Activated CD4-positive, alpha-beta T cell treated with anti-CD3 and anti-CD28 coated beads, Interleukin-2, Interleukin-4, amounts not matched to agents 100 ng/mL and 50 ng/mL, durations not matched to agents 16 hours and 8 hours (primary cell): ENCODE results near the gene BDKRB1.
"Not testable (repeated sequence)": the region's sequence is repeated elsewhere in the genome, so short reads cannot be mapped to it uniquely, and the experiment has no call there.

Experiments used
- DNase-seq: peaks from one replicate; pipeline ENCODE4 v3.0.0-alpha.2; 2020; ENCODE audit warnings: low spot score

The BDKRB1 gene

DNA sequence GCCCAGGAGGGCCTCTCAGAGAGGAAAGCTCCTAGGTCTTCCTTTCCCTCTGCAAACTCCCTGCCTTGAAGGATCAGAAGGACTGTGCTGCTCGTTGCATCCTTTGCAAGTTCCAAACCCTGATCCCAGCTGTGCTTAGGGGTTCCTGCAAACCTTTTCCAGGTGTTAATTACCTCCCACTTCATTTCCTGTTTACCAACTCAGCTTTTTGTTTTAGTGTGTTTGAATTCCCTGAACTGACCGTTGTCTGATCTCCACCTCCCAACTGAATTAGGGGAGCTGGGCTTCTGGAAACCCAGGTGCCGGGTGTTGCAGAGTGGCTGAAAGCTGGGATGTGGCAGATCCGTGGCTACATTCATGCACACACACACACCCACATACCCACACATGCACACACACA lies 20.6 kb upstream of the BDKRB1 start:
- DNase-seq: no peak

DNA sequence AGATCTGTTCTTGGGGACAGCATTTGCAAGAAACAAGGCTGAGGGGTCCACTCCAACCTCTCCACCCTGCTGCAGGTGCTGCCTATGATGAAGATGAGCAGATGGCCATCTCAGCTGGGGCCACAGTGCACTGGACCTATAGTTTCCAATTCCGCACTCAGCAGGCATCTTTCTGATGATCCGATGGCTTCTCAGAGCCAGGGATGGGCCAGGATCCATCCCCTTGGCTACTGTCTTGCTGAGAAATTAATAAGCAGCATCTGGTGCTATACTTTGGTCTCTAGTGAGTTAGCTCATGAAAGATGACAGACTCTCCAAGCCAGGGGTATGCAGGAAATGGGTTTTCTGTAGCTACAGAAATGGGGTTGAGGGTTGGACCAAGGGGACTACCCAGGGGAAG lies 18.4 kb upstream of the BDKRB1 start:
- no peak for DNase-seq

DNA sequence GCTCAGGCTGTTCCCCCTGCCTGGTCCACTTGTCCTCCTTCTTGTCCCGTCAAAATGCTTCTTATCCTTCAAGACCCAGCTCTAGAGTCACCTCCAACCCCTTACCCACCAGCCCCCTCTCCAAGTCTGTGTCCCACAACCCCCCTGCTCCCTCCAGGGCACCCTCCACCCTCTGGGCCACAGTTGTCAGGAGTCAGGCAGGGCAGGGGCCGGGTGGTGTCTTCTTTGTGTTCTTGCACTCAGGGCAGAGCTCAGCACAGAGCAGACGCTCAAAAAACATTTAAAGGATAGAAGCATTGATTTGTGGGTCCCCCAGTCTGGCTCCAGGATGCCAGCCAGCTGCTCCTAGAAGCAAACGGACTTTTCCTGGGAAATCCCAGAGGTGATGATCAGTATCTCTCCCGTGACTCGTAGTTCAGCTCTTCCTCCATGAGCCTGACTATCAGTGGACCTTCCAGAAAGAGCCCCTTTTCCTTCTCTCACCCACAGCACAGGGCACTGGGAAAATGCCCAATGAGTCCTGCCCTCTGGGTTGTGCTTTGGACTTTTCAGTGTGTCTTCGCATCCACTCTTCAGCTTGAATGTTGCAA lies 17.2 kb upstream of the BDKRB1 start:
- DNase-seq: no peak

GRCh38 chr14:96239711-96240141 lies 16.3 kb upstream of the BDKRB1 start:
- DNase-seq: no peak

DNA sequence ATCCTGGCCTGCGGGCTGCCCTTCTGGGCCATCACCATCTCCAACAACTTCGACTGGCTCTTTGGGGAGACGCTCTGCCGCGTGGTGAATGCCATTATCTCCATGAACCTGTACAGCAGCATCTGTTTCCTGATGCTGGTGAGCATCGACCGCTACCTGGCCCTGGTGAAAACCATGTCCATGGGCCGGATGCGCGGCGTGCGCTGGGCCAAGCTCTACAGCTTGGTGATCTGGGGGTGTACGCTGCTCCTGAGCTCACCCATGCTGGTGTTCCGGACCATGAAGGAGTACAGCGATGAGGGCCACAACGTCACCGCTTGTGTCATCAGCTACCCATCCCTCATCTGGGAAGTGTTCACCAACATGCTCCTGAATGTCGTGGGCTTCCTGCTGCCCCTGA lies 15.4 kb upstream of the BDKRB1 start:
- no peak for DNase-seq

DNA sequence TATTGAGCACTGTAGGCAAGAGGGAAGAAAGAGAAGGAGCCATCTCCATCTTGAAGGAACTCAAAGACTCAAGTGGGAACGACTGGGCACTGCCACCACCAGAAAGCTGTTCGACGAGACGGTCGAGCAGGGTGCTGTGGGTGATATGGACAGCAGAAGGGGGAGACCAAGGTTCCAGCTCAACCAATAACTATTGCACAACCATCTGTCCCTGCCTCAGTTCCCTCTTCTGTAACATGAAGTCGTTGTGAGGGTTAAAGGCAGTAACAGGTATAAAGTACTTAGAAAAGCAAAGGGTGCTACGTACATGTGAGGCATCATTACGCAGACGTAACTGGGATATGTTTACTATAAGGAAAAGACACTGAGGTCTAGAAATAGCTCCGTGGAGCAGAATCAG lies 13.9 kb upstream of the BDKRB1 start:
- DNase-seq: no peak

DNA sequence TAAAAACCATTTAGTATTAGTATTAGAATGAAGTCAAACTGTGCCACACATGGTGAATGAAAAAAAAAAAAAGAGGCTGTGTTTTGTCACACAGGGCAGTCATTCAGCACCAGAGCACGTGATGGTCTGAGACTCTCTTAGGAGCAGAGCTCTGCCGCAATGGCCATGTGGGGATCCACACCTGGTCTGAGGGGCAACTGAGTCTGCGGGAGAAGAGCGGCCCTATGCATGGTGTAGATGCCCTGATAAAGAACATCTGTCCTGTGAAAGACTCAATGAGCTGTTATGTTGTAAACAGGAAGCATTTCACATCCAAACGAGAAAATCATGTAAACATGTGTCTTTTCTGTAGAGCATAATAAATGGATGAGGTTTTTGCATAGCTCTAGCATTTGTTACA lies 12.2 kb upstream of the BDKRB1 start:
- no peak for DNase-seq

GRCh38 chr14:96245074-96245473 lies 10.9 kb upstream of the BDKRB1 start:
- not testable (repeated sequence) for DNase-seq

DNA sequence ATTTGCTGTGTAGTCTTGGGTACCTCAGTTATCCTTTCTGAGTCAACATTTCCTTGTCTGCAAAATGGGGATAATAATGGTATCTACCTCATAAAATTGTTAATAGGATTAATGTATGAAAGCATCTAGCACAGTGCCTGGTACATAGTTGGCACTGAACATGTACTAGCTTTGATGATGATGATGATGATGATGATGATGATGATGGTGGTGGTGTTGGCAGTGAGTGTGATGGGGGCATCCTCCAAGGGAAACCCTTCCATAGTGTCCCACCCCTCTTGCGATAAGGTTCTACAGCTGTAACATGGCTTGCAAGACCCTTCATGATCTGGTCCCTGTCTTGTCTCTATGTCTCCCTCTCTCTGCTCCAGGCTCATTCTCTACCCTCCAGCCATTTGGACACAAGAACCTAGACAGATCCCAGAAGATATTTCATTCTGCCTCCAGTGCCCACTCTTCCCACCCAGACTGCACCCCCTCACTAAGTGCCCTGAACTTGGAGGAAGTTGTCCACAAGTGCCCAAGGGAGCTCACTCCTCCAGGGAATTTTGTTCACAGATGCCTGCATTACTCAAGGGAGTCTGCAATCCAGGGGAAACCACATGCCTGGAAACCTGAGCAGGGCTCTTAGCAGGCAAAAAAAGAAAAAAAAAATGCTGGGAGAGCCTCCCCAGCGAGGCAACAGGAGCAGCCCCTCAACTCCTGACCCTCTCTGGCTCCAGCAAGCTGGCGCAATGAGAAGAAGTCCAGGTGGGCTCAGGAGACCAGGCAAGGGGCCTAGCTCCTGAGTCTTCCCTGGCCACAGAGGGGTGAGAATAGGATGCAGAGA lies 10.1 kb upstream of the BDKRB1 start:
- DNase-seq: no peak

DNA sequence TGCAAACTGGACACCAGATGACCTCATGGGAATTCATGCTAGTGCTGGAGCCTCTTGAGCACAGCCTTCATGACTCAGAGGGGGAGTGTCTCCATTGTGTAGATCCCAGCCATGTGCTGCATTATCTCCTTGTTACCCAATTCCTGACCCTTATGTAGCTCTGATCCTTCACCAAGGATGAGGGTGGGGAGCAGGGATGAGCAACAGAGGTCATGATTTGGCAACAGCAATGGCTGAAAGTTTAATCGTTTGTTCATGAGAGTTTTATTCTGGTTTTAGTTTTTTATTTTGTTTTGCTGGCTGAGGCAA lies 9.5 kb upstream of the BDKRB1 start:
- DNase-seq: no peak

DNA sequence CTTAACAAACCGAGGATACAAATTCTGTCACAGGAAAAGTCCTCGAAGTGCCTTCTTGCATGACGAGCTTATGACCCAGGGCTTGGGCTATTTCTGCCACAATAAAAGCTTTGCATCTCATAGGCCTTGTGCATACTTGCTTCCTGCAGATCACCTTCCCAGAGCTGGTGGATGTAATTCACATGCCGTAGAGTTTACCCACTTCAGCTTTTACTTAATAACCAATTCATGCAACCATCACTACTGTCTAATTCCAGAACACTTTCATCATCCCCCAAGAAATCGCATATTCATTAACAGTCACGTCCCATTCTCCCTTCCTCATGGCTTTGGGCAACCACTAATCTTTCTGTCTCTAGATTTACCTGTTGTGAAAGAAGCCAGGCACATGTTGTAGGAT lies 9.0 kb upstream of the BDKRB1 start:
- no peak for DNase-seq

DNA sequence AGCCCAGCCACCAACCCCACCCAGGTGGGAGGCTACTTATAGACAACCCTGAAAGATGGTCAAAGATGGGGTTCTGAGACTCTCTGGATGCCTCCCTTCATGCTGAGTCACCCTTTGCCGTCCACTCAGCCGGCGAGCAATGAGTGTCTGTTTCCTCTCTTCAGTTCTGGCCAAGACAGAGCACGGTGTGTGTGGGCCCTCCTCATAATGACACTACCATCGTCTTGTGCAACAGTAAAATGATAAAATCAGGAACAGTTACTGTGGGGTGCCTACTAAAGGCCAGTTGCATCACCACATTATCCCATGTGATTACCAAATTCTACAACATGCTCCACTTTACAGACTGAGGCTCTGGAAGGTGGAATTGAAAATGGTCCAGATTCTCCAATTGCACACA lies 7.0 kb upstream of the BDKRB1 start:
- DNase-seq: no peak

DNA sequence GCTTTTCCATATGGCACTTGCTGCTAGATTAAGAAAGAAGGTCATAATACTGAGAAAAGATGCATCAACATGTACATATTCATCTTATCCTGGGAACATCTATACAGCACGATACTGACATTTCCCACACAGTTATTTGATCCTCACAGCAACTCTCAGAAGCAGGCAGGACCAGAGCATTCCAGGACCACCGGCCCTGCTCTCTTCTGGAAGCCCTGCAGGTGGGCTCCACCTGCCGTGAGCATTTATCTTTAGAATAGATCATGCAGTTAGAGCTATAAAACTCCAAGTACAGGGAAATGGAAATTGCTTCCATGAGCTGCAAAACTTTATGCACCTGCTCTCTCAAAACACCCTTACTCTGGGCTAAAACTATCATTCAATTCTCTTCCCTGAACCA lies 5.5 kb upstream of the BDKRB1 start:
- no peak for DNase-seq

GRCh38 chr14:96251656-96252155 lies 4.3 kb upstream of the BDKRB1 start:
- DNase-seq: no peak

DNA sequence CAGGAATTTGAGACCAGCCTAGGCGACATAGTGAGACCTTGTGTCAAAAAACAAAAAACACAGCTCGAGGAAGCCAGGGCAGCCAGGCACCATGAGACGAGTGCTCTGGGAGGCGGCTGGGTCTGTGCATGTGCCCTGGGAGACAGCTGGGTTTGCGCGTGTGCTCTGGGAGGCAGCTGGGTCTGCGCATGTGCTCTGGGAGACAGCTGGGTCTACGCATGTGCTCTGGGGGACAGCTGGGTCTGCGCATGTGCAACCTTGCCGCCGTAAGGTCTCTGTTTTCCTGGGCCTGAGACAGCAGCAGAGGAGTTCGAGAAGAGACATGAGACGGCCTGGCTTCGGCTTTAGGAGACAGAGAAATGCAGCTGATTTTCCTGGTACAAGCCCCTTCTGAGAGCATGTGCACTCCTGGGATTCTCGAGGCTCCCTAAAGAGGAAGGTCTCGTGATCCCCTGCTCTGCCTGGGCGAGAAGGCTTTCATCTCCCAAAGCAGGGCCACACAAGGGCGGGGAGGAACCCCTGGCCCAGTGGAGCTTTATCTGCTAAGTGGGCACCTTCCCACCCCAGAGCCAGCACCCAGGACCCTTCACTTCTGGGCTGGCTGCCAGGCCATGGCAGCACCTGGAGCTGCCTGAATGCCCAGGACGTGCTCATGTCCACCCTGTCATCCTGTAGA lies 3.5 kb upstream of the BDKRB1 start:
- no peak for DNase-seq

- no peak for DNase-seq
These were observed 2.9 kb upstream of the BDKRB1 start for GRCh38 chr14:96252999-96253539.

DNA sequence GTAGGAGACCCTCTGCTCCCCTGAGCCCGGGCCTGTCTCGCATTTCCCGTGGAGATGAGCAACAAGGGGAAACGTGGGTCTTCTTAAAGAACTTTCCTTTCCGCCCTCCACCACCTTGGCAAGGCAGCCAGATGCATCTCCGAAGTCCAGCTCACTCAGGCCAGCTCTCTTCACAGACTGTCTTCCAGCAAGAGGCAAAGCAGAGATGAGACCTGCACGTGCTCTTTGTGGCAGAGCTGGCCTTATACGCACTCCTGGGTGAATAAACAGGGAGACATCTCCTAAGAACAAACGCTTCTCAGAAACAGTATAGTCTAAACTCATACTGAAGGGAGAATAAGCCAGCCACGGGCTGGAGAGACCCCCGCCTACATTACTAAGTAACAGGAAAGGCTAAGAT lies 1.3 kb upstream of the BDKRB1 start:
- no peak for DNase-seq

- DNase-seq: no peak
These were observed 397 bp downstream of the BDKRB1 start for GRCh38 chr14:96256407-96256806.

- no peak for DNase-seq
These were observed 1.0 kb downstream of the BDKRB1 start for GRCh38 chr14:96257056-96257455.

DNA sequence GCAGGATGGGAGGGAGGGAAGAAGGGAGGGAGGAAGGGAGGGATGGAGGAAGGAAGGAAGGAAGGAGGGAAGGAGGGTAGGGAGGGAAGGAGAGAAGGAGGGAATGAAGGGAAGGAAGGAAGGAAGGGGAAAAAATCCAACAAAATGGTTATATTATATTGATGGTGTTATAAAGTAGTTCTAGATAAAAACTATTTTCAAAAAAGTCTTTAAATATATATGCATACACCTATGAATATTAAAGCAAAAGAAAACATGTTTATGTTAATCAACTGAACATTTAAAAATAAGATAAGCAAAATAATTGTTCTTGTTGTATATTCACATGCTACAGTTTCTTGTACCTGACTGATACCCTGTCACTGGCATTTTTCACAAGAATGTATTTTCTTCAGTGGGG lies 1.9 kb downstream of the BDKRB1 start:
- DNase-seq: no peak

DNA sequence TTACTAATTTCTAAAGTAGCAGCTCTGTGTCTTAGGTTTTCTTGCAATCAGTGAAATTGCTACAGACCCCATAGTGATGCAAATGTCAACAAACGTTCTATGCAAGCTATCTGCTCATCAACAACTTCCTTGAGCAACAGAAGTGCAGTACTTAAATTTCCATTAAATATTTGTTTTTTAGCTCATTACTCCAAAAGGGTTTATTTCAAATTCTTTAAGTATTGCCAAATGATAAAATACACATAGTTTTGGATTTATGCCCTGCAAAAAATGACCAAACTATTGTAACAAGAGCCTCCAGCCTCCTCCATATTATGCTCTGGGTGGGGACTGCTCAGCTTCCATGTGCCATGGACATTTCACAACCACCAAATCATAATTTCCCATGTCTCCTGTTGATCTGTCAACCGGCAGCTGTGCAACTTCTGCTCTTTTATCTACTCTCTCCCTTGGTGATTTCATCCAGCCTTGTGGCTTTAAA lies 4.4 kb downstream of the BDKRB1 start:
- DNase-seq: no peak

- DNase-seq: no peak
These were observed 5.0 kb downstream of the BDKRB1 start for GRCh38 chr14:96261053-96261452.
